ENCODE results near the gene GDI2.
A peak's percentile ranks its signal among the peaks of the same experiment; 100 is the strongest.
"Not testable (repeated sequence)": the region's sequence is repeated elsewhere in the genome, so short reads cannot be mapped to it uniquely, and the experiment has no call there.

GDI2 gene

GRCh38 chr10:5788969-5789368 is 24.3 kb downstream of the GDI2 start:
- DNase-seq, result no peak

GRCh38 chr10:5783300-5783699 is 29.9 kb downstream of the GDI2 start:
- no peak for DNase-seq

GRCh38 chr10:5782174-5782573 is 31.1 kb downstream of the GDI2 start:
- no peak for DNase-seq

GRCh38 chr10:5779730-5780129 is 33.5 kb downstream of the GDI2 start:
- DNase-seq, result no peak

- not testable (repeated sequence) for DNase-seq
Measured at GRCh38 chr10:5777758-5778157, 35.5 kb downstream of the GDI2 start.

- DNase-seq, result peak in 2 of 56 donors; percentile 4 to 5
Measured at GRCh38 chr10:5776881-5777197, 36.4 kb downstream of the GDI2 start.

GRCh38 chr10:5776136-5776880 is 36.9 kb downstream of the GDI2 start:
- peak in 3 of 56 donors; percentile 5 to 15 (median 9) for DNase-seq

- DNase-seq, result peak in 3 of 56 donors; percentile 3 to 12 (median 10)
Measured at GRCh38 chr10:5775685-5776084, 37.5 kb downstream of the GDI2 start.

- no peak for DNase-seq
Measured at GRCh38 chr10:5774987-5775620, 38.1 kb downstream of the GDI2 start.

GRCh38 chr10:5766189-5766588 is 47.0 kb downstream of the GDI2 start:
- DNase-seq, result no peak

- no peak for DNase-seq
Measured at GRCh38 chr10:5765617-5766016, 47.6 kb downstream of the GDI2 start.

- DNase-seq, result no peak
Measured at GRCh38 chr10:5764422-5765297, 48.6 kb downstream of the GDI2 start.

GRCh38 chr10:5762531-5762930 is 50.7 kb downstream of the GDI2 start:
- DNase-seq, result no peak

GRCh38 chr10:5761220-5761619 is 52.0 kb downstream of the GDI2 start:
- no peak for DNase-seq

GRCh38 chr10:5760515-5760914 is 52.7 kb downstream of the GDI2 start:
- DNase-seq, result no peak

- no peak for DNase-seq
Measured at GRCh38 chr10:5758927-5759326, 54.3 kb downstream of the GDI2 start.

GRCh38 chr10:5757766-5758517 is 55.3 kb downstream of the GDI2 start:
- DNase-seq, result no peak

GRCh38 chr10:5752301-5752871 is 60.8 kb downstream of the GDI2 start:
- DNase-seq, result no peak

- DNase-seq, result no peak
Measured at GRCh38 chr10:5751601-5752253, 61.5 kb downstream of the GDI2 start.

GRCh38 chr10:5748394-5748803 is 64.8 kb downstream of the GDI2 start:
- no peak for DNase-seq

- DNase-seq, result peak in 1 of 56 donors; percentile 13
Measured at GRCh38 chr10:5746197-5746596, 67.0 kb downstream of the GDI2 start.

Measured in amygdala (tissue), 56 donors.